ENCODE measurements around the gene TTLL8. TPM values are rescaled to one million over a fixed set of nuclear protein-coding genes. Genes with fewer than 3 reads are reported as not detected.

The TTLL8 gene
- polyA plus RNA-seq, 2 of the 4 experiments (the other 2 are of a cell fraction), result not detected

- no peaks in the 10 kb centered on the region for H3K9me3 ChIP-seq
- DNase-seq (ENCODE audit: low read depth in 1 of 2, low spot score in 1 of 2) (no peak), ATAC-seq (no peak), FAIRE-seq (no peak)
- H3K4me3 ChIP-seq, result no peak overlapping the region
- H3K27ac ChIP-seq, result no peak overlapping the region
- TF ChIP-seq HOXA7 (CRISPR knock-in tag; IDR thresholded peaks at IDR 0.05) (no peak), ZNF302 (CRISPR knock-in tag; IDR thresholded peaks at IDR 0.05) (no peak), POLR2A (IDR thresholded peaks at IDR 0.05; ENCODE audit: low read length) (no peak), NR3C1 (IDR thresholded peaks at IDR 0.05) (no peak), MAX (IDR thresholded peaks at IDR 0.05) (no peak), HOXB13 (CRISPR knock-in tag; IDR thresholded peaks at IDR 0.05; ENCODE audit: low read depth) (no peak), EP300 (IDR thresholded peaks at IDR 0.05) (no peak), MAZ (IDR thresholded peaks at IDR 0.05; ENCODE audit: borderline replicate concordance, low read depth, low read length) (no peak)
- H3K4me2 ChIP-seq, result no peak overlapping the region
- POLR2A ChIA-PET, result no interaction called here
- CTCF ChIA-PET, result interaction anchor here (1.2 kb wide), 1 partner anchor 18 kb away, joined by 3 read pairs; no protein-coding TSS in a partner anchor
- no peaks in the 10 kb centered on the region for H3K4me1 ChIP-seq
- 69% methylated on average over 15 of the region's 21 CpGs for WGBS (ENCODE audit: missing lambda C conversion rate)
Observed at GRCh38 chr22:50082961-50083461, 24.9 kb upstream of the TTLL8 start.

GRCh38 chr22:50082197-50082715 is 24.2 kb upstream of the TTLL8 start:
- Histone ChIP-seq H3K4me1 (no peaks in the 10 kb centered on the region), H3K4me2 (no peak overlapping the region), H3K27ac (no peak overlapping the region), H3K9me3 (no peaks in the 10 kb centered on the region), H3K4me3 (no peak overlapping the region)
- FAIRE-seq (no peak), DNase-seq (ENCODE audit: low read depth in 1 of 2, low spot score in 1 of 2) (no peak), ATAC-seq (no peak)
- ChIA-PET CTCF (interaction anchor here (1.2 kb wide), 1 partner anchor 17 kb away, joined by 3 read pairs; no protein-coding TSS in a partner anchor), POLR2A (no interaction called here)
- TF ChIP-seq MYC (IDR thresholded peaks at IDR 0.05; ENCODE audit: borderline replicate concordance, low read length), result no peak
- no peak for TF ChIP-seq NR3C1 (IDR thresholded peaks at IDR 0.05)
- TF ChIP-seq FOSB (CRISPR knock-in tag; IDR thresholded peaks at IDR 0.05), result no peak
- TF ChIP-seq ATOH8 (CRISPR knock-in tag; IDR thresholded peaks at IDR 0.05; ENCODE audit: low read depth), result no peak
- TF ChIP-seq EP300 (IDR thresholded peaks at IDR 0.05), result no peak
- TF ChIP-seq RNF2 (IDR thresholded peaks at IDR 0.05; ENCODE audit: borderline replicate concordance, low read depth), result no peak
- TF ChIP-seq BHLHE40 (IDR thresholded peaks at IDR 0.05; ENCODE audit: low read depth, low read length), result no peak
- TF ChIP-seq E2F6 (IDR thresholded peaks at IDR 0.05; ENCODE audit: borderline replicate concordance, low read depth), result no peak
- TF ChIP-seq ZNF302 (CRISPR knock-in tag; IDR thresholded peaks at IDR 0.05), result no peak
- no peak for TF ChIP-seq HOXB13 (CRISPR knock-in tag; IDR thresholded peaks at IDR 0.05; ENCODE audit: low read depth)
- TF ChIP-seq RARB (CRISPR knock-in tag; IDR thresholded peaks at IDR 0.05), result no peak
- WGBS (ENCODE audit: missing lambda C conversion rate), result 82% methylated on average over 10 of the region's 18 CpGs

- no peak for DNase-seq (ENCODE audit: low read depth in 1 of 2, low spot score in 1 of 2)
- TF ChIP-seq USF2 (IDR thresholded peaks at IDR 0.05) (no peak), MAFK (IDR thresholded peaks at IDR 0.05; ENCODE audit: partially characterized antibody) (no peak), MAZ (IDR thresholded peaks at IDR 0.05; ENCODE audit: borderline replicate concordance, low read depth, low read length) (no peak), MYC (IDR thresholded peaks at IDR 0.05; ENCODE audit: borderline replicate concordance, low read length) (no peak), JUNB (IDR thresholded peaks at IDR 0.05) (no peak), EP300 (IDR thresholded peaks at IDR 0.05) (no peak), RNF2 (IDR thresholded peaks at IDR 0.05; ENCODE audit: borderline replicate concordance, low read depth) (no peak), CBX2 (IDR thresholded peaks at IDR 0.05; ENCODE audit: borderline replicate concordance, low read depth) (no peak)
- POLR2A ChIA-PET, result no interaction called here
- Histone ChIP-seq H3K4me1 (no peaks in the 10 kb centered on the region), H3K9me3 (no peaks in the 10 kb centered on the region), H3K4me2 (no peak overlapping the region), H3K27ac (no peak overlapping the region), H3K4me3 (no peak overlapping the region)
- ATAC-seq, result no peak
- CTCF ChIA-PET, result interaction anchor here (1.2 kb wide), 1 partner anchor 16 kb away, joined by 3 read pairs; no protein-coding TSS in a partner anchor
- 64% methylated on average over 20 of the region's 27 CpGs for WGBS (ENCODE audit: missing lambda C conversion rate)
- FAIRE-seq, result no peak
Observed at GRCh38 chr22:50081426-50082196, 23.5 kb upstream of the TTLL8 start.

Data from A549 (cell line).